GM18868 (cell line): Measurements from ENCODE around the gene DYNC1H1.

Experiments
- ATAC-seq: cut with Tn5 transposase; IDR thresholded peaks from one replicate; pipeline ENCODE4 v1.9.1; 2021; ENCODE audit warnings: mild to moderate bottlenecking, moderate library complexity; ENCODE audit not compliant: unreplicated experiment

DYNC1H1 gene

DNA sequence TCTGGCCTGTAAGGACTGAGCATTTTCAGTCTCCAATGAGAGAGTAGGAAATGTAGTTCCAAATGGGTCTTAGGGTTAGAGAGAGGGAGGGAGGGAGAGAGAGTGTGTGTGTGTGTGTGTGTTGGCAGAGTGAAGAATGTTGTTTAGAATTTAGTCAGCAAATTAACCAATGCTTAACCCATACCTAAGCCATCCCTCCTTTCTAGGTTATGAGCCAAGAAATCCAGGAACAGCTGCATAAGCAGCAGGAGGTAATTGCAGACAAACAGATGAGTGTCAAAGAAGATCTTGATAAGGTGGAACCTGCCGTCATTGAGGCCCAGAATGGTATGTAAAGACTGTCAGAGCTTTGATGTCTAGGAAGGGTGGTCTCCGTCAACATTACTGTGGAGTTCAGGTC, 65.6 kb downstream of the DYNC1H1 start:
- ATAC-seq = no peak

DNA sequence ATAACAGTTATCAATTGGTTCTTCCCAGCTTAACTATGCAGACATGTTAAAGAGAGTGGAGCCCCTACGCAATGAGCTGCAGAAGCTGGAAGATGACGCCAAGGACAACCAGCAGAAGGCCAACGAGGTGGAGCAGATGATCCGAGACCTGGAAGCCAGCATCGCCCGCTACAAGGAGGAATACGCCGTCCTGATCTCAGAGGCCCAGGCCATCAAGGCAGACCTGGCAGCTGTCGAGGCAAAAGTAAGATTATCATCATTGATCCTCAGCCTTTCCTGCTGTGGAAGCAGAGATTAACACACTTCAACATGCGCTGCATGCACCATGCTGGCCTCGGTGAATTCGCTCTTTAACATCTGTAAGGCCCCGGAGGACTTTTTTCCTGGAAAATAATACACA, 68.9 kb downstream of the DYNC1H1 start:
- no peak for ATAC-seq

GRCh38 chr14:102034301-102034700, 69.9 kb downstream of the DYNC1H1 start:
- no peak for ATAC-seq

GRCh38 chr14:102035914-102036313, 71.5 kb downstream of the DYNC1H1 start:
- ATAC-seq = no peak

GRCh38 chr14:102037686-102038085, 73.3 kb downstream of the DYNC1H1 start:
- no peak for ATAC-seq

GRCh38 chr14:102039157-102039556, 74.8 kb downstream of the DYNC1H1 start:
- no peak for ATAC-seq

GRCh38 chr14:102040153-102040552, 75.8 kb downstream of the DYNC1H1 start:
- no peak for ATAC-seq

- no peak for ATAC-seq
These were observed 78.3 kb downstream of the DYNC1H1 start for GRCh38 chr14:102042699-102043098.

GRCh38 chr14:102043251-102044025, 79.1 kb downstream of the DYNC1H1 start:
- no peak for ATAC-seq

GRCh38 chr14:102044566-102044965, 80.2 kb downstream of the DYNC1H1 start:
- ATAC-seq = no peak

DNA sequence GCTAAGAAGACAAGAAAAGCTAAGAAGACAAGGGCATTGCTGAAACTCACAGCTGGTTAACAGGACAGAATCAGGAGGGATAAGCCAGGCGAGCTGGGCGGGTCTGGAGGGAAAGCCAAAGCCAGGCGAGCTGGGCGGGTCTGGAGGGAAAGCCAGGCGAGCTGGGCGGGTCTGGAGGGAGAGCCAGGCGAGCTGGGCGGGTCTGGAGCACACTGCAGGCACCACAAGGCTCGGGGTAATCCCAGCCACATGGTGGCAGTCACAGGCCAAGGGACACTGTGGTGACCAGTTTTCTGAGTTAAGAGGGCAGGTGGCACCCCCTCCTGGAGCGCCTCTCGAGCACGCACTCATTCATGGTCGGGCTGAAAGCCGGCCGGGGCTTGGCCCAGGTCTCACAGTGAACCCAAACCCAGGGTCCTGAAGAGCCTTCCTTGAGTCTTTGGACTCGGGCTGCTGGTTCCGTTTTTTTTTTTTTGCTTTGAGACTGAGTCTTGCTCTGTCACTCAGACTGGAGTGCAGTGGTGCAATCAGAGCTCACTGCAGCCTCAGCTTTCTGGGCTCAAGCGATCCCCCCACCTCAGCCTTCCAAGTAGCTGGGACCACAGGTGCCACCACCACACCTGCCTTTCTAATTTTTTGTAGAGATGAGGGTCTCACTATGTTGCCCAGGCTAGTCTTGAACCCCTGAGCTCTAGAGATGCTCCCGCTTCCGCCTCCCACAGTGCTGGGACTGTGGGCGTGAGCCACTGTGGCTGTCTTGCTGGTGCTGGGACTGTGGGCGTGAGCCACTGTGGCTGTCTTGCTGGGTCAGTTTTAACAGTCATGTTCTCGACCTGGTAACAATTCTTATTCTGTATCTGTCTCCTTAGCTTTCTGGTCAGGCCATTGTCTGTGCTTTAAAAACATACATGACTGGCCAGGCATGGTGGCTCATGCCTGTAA, 82.2 kb downstream of the DYNC1H1 start:
- no peak for ATAC-seq

DNA sequence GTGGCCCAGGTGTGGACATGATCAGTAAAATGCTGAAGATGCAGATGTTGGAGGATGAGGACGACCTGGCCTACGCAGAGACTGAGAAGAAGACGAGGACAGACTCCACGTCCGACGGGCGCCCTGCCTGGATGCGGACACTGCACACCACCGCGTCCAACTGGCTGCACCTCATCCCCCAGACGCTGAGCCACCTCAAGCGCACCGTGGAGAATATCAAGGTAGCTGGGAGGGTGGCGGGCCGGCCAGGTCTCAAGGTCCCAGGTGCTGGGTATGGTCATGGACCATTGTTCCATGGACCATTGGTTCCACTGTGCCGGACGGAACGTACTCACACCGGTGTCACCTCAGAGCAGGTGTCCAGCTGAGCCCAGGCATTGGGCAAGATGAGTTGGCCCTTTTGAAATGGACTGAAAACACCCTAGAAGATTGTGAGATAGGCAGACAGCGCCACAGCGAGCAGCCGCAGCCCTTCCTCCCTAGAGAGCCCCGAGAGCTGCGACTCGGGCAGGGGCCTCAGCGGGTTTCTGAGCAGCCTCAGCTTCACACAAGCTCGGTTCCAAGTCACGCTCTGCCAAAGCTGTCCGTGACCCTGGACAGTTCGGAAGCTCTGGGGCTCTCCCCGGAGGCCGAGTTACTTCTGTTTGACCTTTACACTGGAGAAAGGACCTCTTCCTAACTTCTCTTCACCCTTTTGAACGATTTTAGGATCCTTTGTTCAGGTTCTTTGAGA, 83.6 kb downstream of the DYNC1H1 start:
- ATAC-seq = no peak

DNA sequence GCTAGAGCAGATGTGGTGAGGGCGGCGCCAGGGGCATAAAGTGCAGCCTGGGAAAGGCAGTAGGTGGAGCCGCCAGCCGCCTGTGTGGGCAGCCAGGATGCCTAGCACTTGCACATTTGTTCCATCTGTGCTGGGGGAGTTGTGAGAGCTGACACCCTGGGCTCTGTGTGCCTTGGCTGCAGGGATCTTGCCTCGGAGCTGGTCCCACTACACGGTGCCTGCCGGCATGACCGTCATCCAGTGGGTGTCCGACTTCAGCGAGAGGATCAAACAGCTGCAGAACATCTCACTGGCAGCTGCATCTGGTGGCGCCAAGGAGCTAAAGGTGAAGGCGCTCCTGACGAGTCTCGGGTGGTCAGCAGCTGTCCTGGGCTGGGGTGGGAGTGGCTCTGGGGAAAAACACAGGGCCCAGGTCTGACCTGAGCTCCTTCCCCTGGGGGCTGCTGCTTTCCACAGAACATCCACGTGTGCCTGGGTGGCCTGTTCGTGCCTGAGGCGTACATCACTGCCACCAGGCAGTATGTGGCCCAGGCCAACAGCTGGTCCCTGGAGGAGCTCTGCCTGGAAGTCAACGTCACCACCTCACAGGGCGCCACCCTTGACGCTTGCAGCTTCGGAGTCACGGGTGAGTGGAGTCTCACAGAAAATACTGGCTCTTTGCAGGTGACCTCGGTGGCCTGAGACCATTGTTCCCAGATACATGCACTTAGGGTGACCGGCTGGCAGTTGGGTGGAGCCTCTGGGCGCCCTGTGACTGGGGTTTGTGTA, 85.1 kb downstream of the DYNC1H1 start:
- ATAC-seq = no peak

GRCh38 chr14:102050026-102050405, 85.6 kb downstream of the DYNC1H1 start:
- no peak for ATAC-seq

DNA sequence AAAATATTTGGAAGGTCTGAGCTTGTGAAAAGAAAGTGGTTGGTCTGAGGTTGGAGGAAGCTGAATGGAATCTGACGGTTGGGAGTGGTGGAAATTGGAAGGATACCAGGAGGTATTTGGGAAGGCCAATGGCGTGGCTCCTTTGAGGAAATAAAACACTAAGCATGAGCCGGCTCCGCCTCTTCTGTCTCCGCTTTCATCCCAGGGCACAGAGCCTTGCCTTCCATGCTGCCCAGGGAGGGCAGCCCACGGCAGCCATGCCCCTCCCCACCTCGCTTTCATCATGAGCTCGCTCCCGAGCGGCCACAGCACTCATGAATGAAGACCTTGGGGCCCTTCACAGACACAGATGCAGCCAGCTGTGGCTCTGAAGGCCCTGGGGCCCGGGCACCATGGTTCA, 86.3 kb downstream of the DYNC1H1 start:
- ATAC-seq = no peak

DNA sequence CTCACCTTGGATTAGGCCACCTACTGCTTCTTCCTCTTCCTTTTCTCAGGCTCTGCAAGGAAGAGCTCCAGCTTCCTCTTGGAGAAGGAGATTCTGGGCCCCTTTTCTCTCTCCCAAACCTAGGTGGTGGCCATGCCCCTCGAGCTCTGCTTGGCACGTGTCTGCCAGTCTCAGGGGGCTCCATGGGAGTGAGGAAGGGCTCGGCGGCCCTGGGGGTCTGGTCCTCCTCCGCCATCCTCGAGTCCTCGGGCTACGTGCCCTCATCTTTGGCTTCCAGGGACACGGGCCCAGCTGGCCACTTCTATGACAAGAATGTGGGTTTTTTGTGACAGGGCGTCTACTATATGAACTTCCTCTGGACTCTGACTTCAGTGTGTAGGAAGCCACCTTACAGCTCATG, 88.1 kb downstream of the DYNC1H1 start:
- no peak for ATAC-seq

- no peak for ATAC-seq
These were observed 91.0 kb downstream of the DYNC1H1 start for GRCh38 chr14:102055181-102055901.

- ATAC-seq = no peak
These were observed 92.5 kb downstream of the DYNC1H1 start for GRCh38 chr14:102056694-102057442.

DNA sequence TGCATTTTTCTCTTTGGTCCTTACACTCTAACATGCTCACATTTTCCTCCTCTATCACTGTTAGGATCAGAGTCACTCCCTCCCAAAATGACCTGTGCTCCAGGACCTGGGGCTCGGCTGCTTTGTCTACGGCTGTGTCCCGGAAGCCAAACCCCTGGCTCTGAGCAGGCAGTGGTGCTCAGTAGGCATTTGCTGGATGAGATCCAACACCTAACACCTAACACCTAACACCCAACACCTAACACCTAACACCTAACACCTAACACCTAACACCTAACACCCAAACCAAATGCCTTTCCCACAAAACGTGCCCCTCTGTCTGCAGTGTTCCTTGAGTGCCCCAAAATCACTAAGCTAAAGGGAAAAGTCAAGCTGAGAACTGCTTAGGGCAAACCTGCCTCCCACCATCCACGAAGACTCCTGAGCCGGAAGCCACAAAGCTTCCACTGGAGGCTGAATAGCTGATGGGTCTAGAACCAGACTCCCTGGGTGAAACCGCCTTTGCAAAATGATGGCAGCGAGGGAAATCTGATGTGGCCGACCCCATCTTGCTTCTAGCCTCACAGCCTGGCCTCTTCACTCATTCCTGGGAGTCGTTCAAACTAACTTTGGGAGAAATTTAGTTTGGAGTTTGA, 93.2 kb downstream of the DYNC1H1 start:
- ATAC-seq = no peak
